Stimulated activated CD4-positive, alpha-beta T cell treated with anti-CD3 and anti-CD28 coated beads, Interleukin-1b, Interleukin-23, amount 100 ng/mL, for 24 hours (primary cell): ENCODE results near the gene NOMO2.
A peak's percentile ranks its signal among the peaks of the same experiment; 100 is the strongest.
"Not testable (repeated sequence)": the region's sequence is repeated elsewhere in the genome, so short reads cannot be mapped to it uniquely, and the experiment has no call there.

Experiments
- DNase-seq, 4 experiments: peaks; one replicate each; pipeline ENCODE4 v3.0.0-alpha.2; 2020; ENCODE audit warnings: low read depth in 4 of 4, low spot score in 1 of 4

Gene NOMO2, protein sequence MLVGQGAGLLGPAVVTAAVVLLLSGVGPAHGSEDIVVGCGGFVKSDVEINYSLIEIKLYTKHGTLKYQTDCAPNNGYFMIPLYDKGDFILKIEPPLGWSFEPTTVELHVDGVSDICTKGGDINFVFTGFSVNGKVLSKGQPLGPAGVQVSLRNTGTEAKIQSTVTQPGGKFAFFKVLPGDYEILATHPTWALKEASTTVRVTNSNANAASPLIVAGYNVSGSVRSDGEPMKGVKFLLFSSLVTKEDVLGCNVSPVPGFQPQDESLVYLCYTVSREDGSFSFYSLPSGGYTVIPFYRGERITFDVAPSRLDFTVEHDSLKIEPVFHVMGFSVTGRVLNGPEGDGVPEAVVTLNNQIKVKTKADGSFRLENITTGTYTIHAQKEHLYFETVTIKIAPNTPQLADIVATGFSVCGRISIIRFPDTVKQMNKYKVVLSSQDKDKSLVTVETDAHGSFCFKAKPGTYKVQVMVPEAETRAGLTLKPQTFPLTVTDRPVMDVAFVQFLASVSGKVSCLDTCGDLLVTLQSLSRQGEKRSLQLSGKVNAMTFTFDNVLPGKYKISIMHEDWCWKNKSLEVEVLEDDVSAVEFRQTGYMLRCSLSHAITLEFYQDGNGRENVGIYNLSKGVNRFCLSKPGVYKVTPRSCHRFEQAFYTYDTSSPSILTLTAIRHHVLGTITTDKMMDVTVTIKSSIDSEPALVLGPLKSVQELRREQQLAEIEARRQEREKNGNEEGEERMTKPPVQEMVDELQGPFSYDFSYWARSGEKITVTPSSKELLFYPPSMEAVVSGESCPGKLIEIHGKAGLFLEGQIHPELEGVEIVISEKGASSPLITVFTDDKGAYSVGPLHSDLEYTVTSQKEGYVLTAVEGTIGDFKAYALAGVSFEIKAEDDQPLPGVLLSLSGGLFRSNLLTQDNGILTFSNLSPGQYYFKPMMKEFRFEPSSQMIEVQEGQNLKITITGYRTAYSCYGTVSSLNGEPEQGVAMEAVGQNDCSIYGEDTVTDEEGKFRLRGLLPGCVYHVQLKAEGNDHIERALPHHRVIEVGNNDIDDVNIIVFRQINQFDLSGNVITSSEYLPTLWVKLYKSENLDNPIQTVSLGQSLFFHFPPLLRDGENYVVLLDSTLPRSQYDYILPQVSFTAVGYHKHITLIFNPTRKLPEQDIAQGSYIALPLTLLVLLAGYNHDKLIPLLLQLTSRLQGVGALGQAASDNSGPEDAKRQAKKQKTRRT

DNA sequence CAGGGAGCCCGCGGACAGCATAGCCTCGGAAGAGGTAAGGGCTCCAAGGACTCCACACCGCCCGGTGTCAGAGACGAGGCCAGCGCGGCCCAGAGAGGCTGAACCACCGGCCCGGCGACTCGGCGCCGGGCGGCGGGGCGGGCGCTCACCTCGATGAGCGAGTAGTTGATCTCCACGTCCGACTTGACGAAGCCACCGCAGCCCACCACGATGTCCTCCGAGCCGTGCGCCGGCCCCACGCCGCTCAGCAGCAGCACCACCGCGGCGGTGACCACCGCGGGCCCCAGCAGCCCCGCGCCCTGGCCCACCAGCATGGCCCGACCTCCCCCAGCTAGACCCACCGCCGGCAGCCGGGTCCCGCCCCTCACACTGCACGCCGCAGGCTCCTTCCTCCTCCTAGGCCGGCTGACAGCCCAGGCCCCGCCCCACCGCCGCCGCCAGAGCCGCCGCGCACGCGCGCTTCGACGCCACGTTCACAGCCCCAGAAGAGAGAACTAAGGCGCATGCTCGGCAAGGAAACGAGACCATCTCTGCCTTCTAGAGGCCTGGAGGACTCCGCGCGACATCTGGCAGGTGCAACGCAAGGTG lies at the start of gene NOMO2:
NOMO2 (minus strand) TSS at position 371 of the 588 bp plus-strand sequence; CDS start at position 314, 57 bp downstream.
- peak; percentile 56 to 80 (median 76) for DNase-seq

DNA sequence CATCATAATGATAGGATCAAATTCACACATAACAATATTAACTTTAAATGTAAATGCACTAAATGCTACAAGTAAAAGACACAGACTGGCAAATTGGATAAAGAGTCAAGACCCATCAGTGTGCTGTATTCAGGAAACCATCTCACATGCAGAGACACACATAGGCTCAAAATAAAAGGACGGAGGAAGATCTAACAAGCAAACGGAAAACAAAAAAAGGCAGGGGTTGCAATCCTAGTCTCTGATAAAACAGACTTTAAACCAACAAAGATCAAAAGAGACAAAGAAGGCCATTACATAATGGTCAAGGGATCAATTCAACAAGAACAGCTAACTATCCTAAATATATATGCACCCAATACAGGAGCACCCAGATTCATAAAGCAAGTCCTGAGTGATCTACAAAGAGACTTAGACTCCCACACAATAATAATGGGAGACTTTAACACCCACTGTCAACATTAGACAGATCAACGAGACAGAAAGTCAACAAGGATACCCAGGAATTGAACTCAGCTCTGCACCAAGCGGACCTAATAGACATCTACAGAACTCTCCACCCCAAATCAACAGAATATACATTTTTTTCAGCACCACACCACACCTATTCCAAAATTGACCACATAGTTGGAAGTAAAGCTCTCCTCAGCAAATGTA lies 48.4 kb upstream of the NOMO2 start:
- DNase-seq: not testable (repeated sequence)

DNA sequence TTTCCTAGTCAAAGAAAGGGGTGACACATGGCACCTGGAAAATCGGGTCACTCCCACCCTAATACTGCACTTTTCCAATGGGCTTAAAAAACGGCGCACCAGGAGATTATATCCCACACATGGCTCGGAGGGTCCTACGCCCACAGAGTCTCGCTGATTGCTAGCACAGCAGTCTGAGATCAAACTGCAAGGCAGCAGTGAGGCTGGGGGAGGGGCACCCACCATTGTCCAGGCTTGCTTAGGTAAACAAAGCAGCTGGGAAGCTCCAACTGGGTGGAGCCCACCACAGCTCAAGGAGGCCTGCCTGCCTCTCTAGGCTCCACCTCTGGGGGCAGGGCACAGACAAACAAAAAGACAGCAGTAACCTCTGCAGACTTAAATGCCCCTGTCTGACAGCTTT lies 46.4 kb upstream of the NOMO2 start:
- DNase-seq: not testable (repeated sequence)

DNA sequence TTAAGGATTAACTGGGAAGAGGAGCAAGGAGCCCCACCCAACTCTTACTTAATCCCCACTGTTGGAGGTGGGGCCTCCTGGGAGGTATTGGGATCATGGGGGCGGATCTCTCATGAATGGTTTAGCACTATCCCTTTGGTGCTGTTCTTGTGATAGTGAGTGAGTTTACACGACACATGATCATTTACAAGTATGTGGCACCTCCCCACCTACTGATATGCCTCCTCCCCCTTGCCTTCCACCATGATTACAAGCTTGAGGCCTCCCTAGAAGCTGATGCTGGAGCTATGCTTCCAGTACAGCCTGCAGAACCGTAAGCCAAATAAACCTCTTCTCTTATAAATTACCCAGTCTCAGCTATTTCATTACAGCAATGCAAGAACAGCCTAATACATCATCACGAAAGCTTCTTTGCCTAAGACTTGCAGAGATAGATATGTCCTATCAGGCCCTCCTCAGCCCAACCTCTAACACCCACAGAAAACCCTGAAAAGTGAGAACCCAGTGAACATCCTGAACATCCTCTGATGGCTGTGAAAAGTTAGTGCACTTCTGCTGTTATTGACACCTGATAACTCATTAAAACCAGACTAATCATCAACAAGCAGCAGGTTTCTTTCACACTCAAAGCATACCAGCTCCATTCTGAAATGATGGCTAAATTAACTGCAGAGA lies 41.8 kb upstream of the NOMO2 start:
- DNase-seq: not testable (repeated sequence)

DNA sequence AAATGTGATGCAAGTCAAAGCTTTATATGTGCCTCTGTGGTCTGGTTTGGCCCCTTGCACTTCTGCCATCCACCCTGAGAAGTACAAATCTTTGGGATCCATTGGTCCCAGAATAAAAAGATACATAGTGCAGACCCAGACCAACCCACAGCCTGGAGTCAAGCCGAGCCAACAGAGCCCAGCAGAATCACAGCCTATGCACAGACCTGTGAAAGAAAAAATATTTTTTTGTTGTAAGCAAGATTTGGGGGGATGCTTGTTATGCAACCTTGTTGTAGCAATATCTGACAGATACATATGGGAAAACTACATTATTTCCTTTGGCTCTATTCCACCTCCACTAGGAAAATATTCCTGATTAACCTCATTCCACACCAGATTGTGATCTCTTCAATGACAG lies 36.7 kb upstream of the NOMO2 start:
- DNase-seq: not testable (repeated sequence)

DNA sequence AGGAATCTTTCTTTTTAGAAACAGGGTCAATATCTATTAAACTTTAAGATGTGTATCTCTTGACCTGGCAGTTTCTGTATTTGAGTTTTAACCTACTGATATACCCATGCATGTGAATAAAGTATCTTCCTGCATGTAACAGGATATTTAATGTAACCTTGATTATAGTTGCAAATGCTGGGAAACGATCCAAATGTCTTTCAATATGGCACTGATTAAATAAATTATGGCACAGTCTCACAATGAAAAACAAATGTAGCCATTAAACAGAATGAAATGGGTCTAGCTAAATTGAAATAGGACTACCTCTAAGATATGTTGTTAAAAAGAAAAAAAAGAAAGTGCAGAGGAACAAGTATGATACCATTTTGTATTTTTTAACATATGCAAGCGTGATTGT lies 35.8 kb upstream of the NOMO2 start:
- DNase-seq: not testable (repeated sequence)

DNA sequence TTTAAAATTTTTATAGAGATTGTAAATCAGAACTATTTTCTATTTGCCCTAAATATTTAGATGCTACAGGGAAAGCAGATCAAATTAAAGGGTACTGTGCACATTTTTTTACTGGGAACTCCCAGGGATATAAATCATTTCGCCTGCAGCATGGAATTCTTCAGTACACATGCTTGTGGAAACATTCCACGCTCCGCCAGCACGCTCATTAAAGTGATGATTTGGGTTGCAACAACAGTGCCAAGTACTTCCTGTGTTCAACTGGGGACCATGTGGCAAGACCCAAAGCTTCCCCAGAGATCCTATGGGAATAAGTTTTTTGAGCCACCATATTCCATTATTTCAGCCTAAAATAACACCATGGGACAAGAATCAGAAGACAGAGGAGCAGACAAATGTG lies 35.4 kb upstream of the NOMO2 start:
- not testable (repeated sequence) for DNase-seq

DNA sequence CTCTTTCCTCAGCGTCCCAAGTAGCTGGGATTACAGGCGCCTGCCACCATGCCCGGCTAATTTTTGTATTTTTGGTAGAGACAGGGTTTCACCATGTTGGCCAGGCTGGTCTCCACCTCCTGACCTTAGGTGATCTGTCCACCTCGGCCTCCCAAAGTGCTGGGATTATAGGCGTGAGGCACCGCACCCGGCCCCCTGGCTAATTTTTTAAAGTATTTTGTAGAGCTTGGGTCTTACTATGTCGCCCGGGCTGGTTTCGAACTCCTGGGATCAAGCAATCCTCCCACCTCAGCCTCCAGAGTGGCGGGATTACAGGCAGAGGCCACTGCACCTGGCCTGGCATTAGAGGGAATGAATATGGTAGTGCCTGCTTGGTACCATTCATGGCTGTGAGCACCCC lies 33.9 kb upstream of the NOMO2 start:
- not testable (repeated sequence) for DNase-seq

DNA sequence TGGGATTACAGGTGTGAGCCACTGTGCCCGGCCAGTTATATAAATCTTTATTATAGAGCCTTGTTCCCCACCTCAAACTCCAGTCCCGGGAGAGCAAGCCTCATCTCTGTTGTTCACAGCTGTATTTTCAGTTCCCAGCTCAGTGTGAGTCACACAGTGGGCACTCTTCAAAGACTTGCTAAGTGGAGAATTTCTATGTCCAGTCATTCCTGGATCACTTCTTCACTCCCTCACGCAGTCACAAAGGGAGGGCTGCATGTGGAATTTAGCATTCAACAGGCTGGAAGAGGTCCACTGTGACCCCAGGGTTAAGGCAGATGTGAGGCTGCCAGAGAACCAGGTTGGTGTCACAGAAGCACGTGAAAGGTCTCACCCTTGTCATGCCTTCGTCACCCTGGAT lies 33.0 kb upstream of the NOMO2 start:
- not testable (repeated sequence) for DNase-seq

DNA sequence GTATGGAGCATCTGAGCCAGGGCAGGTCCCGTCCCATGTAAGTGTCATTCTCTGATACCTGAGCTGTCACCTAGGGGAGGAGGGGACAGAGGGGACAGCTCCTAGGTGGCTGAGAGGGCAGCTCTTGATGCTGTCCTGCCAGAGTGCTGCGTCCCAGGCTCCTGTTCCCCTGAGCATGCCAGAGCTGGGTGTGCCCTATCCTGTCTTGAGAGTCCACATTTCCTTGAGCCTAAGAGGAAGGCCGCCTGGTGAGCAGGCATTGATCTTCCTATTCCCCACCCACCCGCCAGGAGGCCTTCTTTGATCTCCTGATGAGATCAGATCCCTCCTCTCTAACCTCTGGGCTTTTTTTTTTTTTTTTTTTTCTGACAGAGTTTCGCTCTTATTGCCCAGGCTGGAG lies 32.0 kb upstream of the NOMO2 start:
- DNase-seq: not testable (repeated sequence)

DNA sequence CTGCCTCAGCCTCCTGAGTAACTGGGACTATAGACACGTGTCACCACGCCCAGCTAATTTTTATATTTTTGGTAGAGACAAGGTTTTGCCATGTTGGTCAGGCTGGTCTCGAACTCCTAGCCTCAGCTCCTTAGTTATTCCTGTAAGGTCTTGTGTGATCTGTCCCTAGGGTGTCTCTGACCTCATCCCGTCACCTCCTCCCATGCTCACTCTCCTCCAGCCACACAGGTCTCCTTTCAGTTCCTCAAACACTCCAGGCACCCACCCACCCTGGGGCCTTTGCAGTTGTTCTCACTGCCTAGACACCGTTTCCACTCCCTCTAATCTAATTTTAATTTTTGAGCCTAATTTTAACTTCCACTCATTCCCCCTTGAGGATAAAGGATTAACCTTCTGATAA lies 31.1 kb upstream of the NOMO2 start:
- not testable (repeated sequence) for DNase-seq

DNA sequence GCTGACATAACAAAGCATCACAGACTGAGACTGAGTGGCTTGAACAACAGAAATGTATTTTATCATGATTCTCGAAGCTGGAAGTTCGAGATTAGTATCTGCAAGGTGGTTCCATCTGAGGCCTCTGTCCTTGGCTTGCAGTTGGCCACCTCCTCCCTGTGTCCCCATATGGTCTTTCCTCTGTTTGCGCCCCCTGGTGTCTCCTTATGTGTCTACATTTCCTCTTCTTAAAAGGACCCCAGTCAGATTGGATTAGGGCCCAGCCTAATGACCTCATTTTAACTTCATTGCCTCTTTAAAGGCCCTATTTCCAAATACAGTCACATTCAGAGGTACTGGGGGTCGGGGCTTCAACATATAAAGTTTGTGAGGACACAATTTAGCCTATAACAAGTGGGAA lies 30.0 kb upstream of the NOMO2 start:
- DNase-seq: not testable (repeated sequence)

DNA sequence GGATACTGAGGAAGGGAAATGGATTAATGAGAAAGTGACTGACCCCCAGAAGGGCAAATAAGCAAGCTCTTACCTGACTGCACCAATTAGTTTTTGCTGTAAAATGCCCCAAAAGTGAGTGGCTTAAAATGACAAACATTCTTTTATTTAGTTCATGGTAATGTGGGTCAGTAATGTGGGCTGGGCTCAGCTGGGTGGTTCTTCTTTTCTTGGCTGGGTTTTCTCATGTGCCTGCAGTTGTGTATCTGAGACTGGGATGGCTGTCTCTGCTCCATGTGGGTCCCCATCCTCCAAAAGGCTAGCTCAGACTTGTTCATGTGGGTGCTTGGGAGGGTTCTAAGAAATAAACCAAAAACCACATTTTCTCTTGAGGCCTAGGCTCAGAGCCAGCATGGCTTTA lies 29.5 kb upstream of the NOMO2 start:
- not testable (repeated sequence) for DNase-seq

DNA sequence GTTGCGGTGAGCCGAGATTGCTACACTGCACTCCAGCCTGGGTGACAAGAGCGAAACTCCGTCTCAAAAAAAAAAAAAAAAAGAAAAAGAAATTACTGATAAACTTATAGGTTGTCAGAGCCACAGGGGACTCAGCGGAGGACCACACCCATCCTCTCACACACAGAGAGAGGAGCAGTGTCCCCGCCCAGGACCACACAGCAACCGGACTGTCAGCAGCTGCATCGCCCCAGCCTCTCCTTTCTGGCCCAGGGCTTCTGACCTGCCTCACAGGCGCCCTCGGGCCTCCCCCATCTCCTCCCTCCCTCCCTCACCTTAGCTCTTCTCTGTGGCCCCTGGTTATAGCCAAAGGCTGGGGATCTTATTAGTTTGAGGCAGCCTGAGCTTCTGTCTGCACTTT lies 27.9 kb upstream of the NOMO2 start:
- not testable (repeated sequence) for DNase-seq

DNA sequence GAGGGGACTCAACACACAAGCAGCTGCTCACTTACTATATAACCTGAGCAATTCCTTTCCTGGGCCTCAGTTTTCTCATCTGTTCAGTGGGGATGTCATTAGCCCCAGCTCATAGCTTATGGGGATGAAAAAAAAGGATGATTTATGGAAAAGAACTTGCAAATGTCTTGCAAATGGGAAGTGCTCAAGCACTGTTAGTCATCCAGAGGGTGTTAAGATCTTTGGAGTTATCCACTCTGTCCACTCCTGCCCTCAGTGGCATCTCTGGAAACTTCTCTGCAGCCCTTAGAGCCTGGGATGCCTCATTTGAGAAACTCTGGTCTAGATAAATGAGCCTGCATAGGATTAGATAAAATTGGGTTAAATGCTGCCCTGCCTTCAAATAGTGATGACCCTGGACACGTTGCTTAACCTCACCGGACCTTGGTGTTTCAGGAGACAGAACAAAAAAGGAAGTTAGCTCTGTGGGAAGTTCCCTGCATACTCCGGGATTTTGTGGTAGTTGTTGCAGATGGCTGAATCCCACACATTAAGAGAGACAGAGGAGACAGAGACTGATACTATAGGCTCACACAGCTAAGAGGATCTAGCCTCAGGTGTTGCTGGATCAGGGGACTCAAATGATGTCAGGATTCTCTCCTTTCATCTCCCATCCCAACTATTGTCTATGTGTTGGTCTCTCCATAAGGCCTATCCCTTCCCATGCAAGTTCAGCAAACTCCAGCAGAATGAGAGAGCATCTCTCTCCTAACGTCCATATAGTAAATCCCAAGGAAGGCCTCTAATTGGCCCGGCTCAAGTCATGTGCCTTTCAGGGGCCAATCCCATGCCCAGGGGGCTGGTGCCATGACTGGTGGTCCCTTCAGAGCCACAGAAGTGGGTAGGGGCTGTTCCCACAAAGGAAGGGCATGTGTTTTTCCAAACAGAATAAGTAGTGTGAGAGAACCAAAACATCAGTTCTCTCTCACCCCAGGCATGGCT lies 25.0 kb upstream of the NOMO2 start:
- not testable (repeated sequence) for DNase-seq

DNA sequence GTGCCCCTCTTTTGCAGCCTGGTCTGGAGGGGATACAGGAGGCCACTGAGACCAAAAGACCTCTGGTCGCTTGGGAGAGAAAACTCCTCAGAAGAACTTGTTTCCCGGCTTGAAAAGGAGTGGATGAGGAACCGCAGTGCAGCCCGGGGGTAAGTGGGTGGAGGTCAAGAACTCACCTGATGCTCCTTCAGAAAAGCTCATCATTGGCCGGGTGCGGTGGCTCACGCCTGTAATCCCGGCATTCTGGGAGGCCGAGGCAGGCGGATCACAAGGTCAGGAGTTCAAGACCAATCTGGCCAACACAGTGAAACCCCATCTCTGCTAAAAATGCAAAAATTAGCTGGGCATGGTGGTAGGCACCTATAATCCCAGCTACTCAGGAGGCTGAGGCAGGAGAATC lies 23.9 kb upstream of the NOMO2 start:
- not testable (repeated sequence) for DNase-seq

DNA sequence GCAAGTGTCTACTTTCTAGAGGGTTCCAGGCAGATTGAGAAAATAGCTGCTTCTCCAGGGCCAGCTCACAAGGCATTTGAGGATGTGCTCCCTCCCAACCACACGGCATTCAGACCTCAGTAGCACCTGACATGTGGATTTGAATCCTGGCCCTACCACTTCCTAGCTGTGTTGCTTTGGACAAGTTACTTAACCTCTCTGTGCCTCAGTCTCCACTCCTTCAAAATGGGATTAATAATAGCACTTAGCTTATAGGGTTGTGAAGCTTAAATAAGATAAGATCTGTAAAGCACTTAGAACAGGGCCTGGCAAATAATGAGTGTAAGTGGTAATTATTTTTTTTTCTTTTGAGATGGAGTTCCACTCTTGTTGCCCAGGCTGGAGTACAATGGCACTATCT lies 21.0 kb upstream of the NOMO2 start:
- no peak for DNase-seq

DNA sequence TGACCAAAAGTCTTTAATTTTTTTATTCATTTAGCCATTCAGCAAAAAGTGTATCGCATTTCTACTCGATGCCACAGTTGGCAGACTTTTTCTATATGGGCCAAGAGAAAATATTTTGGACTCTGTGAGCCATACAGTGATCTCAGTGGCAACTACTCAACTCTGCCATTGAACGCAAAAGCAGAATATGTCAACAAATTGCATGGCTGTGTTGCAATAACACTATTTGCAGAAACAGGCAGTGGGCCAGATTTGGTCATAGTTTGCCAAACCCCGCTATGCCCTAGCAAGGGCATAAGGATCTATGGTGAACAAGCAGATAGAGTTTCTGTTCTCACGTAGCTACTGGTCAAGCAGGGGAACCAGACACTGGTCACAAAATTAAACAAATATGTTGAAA lies 18.5 kb upstream of the NOMO2 start:
- not testable (repeated sequence) for DNase-seq

DNA sequence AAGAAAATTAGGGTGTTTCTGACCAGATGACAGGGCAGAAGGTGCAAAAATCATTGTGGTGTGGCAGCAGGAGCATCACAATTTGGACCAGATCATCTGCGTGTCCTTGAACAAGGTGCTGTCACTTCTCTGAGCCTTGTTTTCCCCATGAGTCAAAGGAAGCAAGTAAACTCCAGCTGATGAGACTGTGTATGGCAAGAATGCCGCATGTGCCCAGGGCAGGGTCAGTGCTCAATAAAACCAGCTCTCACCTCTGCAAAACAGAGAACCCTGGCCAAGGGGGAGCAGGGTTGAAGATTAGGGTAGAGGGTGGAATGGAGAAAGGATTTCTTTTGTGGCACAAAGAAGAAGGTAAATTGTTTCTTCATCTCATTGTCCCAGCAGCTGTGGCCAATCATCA lies 17.4 kb upstream of the NOMO2 start:
- DNase-seq: not testable (repeated sequence)
